ENCODE measurements around the gene CXorf51B.
"Not testable (repeated sequence)": the region's sequence is repeated elsewhere in the genome, so short reads cannot be mapped to it uniquely, and the experiment has no call there.

The CXorf51B gene

DNA sequence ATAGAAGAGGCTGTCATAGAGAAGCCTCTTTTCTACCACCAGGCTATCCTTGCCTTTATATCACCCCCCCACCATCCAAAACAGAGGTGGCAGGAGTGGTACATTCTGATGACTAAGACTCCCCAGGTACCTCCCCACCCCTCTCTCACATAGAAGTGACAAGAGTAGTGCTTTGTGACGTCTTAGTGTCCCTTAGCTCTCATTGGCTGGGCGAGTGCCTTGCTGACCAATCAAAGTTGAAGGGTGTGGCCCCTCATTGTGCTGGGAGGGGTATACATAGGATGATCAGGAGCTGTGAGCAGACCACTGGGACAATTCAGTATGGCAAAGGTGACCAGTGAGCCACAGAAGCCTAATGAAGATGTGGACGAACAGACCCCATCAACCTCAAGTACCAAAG lies at the start of gene CXorf51B:
CXorf51B (plus strand) TSS at position 301 of the 400 bp plus-strand sequence; CDS start at position 322, 21 bp downstream.
- not testable (repeated sequence) for DNase-seq (ENCODE audit: low read depth)

DNA sequence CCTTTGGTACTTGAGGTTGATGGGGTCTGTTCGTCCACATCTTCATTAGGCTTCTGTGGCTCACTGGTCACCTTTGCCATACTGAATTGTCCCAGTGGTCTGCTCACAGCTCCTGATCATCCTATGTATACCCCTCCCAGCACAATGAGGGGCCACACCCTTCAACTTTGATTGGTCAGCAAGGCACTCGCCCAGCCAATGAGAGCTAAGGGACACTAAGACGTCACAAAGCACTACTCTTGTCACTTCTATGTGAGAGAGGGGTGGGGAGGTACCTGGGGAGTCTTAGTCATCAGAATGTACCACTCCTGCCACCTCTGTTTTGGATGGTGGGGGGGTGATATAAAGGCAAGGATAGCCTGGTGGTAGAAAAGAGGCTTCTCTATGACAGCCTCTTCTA lies 5.1 kb downstream of the CXorf51B start, which contains the start of gene CXorf51A:
CXorf51A (minus strand) TSS at position 101 of the 400 bp plus-strand sequence; CDS start at position 80, 21 bp downstream.
- DNase-seq (ENCODE audit: low read depth) = not testable (repeated sequence)

DNA sequence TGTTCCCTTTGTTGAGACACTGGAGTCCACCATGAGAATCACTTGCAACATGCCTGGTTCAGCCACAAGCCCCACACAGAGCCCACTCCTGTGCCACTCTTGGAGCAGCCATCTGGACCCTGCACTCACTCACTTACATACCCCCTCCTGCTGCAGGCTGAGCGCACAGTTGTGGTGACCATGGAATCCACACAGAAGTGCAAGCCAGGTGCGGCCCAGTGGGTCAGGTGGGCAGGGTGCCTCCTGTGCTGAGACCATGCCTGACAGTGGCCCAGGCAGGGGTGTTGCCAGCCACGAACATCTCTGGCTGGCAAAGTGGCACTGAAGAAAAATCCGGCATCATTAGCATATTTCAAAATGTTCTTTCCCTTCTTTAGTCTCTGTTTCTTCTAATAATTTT lies 22.4 kb downstream of the CXorf51B start:
- DNase-seq (ENCODE audit: low read depth) = no peak

DNA sequence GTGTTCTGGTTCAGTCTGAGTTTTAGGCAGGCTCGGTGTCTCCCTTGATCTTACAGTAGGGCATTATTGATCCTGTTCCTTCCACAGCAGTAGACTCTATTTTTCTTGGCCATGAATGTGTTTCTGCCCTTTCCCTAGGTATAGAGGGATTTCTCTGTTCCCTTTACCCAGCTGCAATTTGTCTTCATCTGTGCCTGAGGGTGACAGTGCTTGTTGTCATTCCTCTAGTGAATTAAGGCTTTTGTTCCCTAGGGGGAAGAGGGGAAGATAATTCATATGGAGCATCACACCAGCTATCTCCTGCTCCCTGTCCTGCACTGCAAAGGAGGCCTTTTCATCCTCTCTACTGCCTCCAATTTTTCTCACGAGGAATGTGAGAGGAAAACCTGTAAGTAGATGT lies 44.7 kb downstream of the CXorf51B start:
- DNase-seq (ENCODE audit: low read depth) = no peak
